Stomach (tissue), 4 donors: ENCODE data around the gene FBXW11.

Experiments
- EP300 ChIP-seq: sonication (generic); formaldehyde crosslinking; IDR thresholded peaks from one replicate; pipeline ENCODE4 v1.6.1; 2017; ENCODE audit warnings: antibody characterized with exemption
- POLR2A ChIP-seq, 4 donors: fragments of 450-650 bp; IDR thresholded peaks; one replicate each; pipeline ENCODE4 v1.6.1; 2016; ENCODE audit warnings: antibody characterized with exemption in 4 of 4, control low read depth in 2 of 4, mild to moderate bottlenecking in 1 of 4, moderate library complexity in 1 of 4
- POLR2AphosphoS5 ChIP-seq, 3 donors: sonication (generic); formaldehyde crosslinking; IDR thresholded peaks; one replicate each; pipeline ENCODE4 v1.6.1; 2016; ENCODE audit warnings: antibody characterized with exemption in 3 of 3
- TF ChIP-seq, protein P1 (sequence below), 7 experiments: fragments of 450-650 bp in 4 of 7; fragments of 200-600 bp in 3 of 7; sonication (generic) in 3 of 7; IDR thresholded peaks; one replicate each; pipeline ENCODE4 v1.5.1; 2016 to 2019; ENCODE audit warnings: antibody characterized with exemption in 7 of 7, control low read depth in 2 of 7, mild to moderate bottlenecking in 1 of 7

DNA sequence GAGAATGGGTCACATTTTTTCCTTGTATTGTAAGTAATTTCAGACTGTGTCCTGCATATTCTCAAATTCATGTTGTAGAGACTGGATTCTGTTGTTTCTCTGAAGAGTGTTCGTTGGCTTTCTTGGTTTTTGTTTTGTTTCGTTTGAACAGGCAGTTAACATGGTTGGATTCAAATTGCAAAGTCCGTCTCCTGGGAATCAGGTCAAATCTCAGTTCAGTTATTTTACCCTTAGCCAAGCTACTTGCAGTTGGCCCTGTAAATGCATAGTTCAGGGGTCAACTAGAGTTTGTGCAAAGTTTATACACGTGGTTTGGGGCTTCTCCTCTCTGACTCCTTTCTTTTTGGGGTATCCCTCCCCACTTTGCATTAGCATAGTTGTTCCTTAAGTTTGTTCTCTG lies 21.7 kb upstream of the FBXW11 start:
- TF ChIP-seq POLR2AphosphoS5 (IDR thresholded peaks at IDR 0.05) (no peak), POLR2A (IDR thresholded peaks at IDR 0.05) (no peak), EP300 (no peak)
- TF ChIP-seq, protein P1, sequence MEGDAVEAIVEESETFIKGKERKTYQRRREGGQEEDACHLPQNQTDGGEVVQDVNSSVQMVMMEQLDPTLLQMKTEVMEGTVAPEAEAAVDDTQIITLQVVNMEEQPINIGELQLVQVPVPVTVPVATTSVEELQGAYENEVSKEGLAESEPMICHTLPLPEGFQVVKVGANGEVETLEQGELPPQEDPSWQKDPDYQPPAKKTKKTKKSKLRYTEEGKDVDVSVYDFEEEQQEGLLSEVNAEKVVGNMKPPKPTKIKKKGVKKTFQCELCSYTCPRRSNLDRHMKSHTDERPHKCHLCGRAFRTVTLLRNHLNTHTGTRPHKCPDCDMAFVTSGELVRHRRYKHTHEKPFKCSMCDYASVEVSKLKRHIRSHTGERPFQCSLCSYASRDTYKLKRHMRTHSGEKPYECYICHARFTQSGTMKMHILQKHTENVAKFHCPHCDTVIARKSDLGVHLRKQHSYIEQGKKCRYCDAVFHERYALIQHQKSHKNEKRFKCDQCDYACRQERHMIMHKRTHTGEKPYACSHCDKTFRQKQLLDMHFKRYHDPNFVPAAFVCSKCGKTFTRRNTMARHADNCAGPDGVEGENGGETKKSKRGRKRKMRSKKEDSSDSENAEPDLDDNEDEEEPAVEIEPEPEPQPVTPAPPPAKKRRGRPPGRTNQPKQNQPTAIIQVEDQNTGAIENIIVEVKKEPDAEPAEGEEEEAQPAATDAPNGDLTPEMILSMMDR (IDR thresholded peaks at IDR 0.05), result no peak
